K562 (cell line): ENCODE results near the gene MOB3B. TPM values are rescaled to one million over a fixed set of nuclear protein-coding genes. Genes with fewer than 3 reads are reported as not detected.

Experiments
- ATAC-seq: fragments of 200-7000 bp; cut with Tn5 transposase; 3 replicates; pipeline ENCODE4 v1.9.1; 2020; ENCODE audit warnings: moderate library complexity
- BruUV-seq: library from RNA; stranded (reverse); fragments of 400-500 nt; replicated peaks from 2 replicates; lab custom pipeline; 2021; lab: Mats Ljungman, UMichigan
- CTCF ChIA-PET: fragments of 300-600 bp; formaldehyde crosslinking; extraction: SDS; loops from one replicate; lab custom pipeline; 2021; ENCODE audit warnings: low intra/inter-chr PET ratio; lab: Yijun Ruan, JAX
- POLR2A ChIA-PET: fragments of 300-600, 350-650 bp; sonication (Branson Sonifier 250); formaldehyde crosslinking; extraction: SDS; loops from one replicate; lab custom pipeline; 2021; ENCODE audit warnings: antibody characterized with exemption, inconsistent platforms; lab: Yijun Ruan, JAX
- DNase-seq, 4 experiments: peaks; one replicate each; pipeline versions ENCODE4 v3.0.0 to v3.0.0-alpha.2; 2011 to 2018; ENCODE audit warnings: low spot score in 3 of 4, mixed read lengths in 3 of 4; ENCODE audit errors: extremely low read depth in 1 of 4
- FAIRE-seq: peaks from 2 replicates; lab custom pipeline; 2011; peaks lifted over from hg19 to GRCh38; lab: Jason Lieb, UNC
- H2AFZ ChIP-seq: 2 replicates; pipeline ENCODE4 v1.6.0; 2011; ENCODE audit warnings: low read depth, low read length, control low read depth, inconsistent platforms
- H3K27ac ChIP-seq: fragments of 200-600 bp; 3 replicates; pipeline ENCODE4 v1.8.0; 2011; ENCODE audit warnings: low read depth, mild to moderate bottlenecking, control low read depth, inconsistent platforms, low read length, moderate library complexity, mixed read lengths; ENCODE audit errors: extremely low read depth
- H3K27me3 ChIP-seq, 2 experiments: fragments of 300-600 bp in 1 of 2; 2 replicates in 1 of 2; 3 replicates in 1 of 2; pipeline versions ENCODE4 v1.6.0 to v1.8.0; 2011; ENCODE audit warnings: inconsistent platforms in 2 of 2, low read length in 2 of 2, mild to moderate bottlenecking in 1 of 2, mixed read lengths in 1 of 2, moderate library complexity in 1 of 2; ENCODE audit not compliant: control insufficient read depth in 2 of 2, insufficient read depth in 2 of 2
- H3K36me3 ChIP-seq: fragments of 300-600 bp; 3 replicates; pipeline ENCODE4 v1.8.0; 2011; ENCODE audit warnings: mild to moderate bottlenecking, low read length, inconsistent platforms; ENCODE audit not compliant: control insufficient read depth, insufficient read depth
- H3K4me1 ChIP-seq, 2 experiments: fragments of 200-600 bp in 1 of 2; replicated peaks in 1 of 2; 2 replicates in 1 of 2; 3 replicates in 1 of 2; pipeline versions ENCODE4 v1.5.1 to v1.8.0; 2011; ENCODE audit warnings: inconsistent platforms in 2 of 2, low read length in 2 of 2, mild to moderate bottlenecking in 1 of 2, mixed read lengths in 1 of 2, moderate library complexity in 1 of 2; ENCODE audit not compliant: control insufficient read depth in 2 of 2, insufficient read depth in 2 of 2
- H3K4me2 ChIP-seq: 2 replicates; pipeline ENCODE4 v1.6.1; 2011; ENCODE audit warnings: low read length, control low read depth, inconsistent platforms, mixed read lengths; ENCODE audit not compliant: insufficient read depth
- H3K4me3 ChIP-seq: fragments of 200-600 bp; sonication (generic), shearing (Covaris generic); 2 replicates; pipeline ENCODE4 v1.5.1; 2016; ENCODE audit warnings: control low read depth, inconsistent platforms
- H3K79me2 ChIP-seq: fragments of 200-600 bp; 3 replicates; pipeline ENCODE4 v1.8.0; 2011; ENCODE audit warnings: low read length, inconsistent platforms; ENCODE audit not compliant: control insufficient read depth, insufficient read depth
- H3K9ac ChIP-seq, 2 experiments: 2 replicates each; pipeline versions ENCODE4 v1.6.0 to v1.6.1; 2011; ENCODE audit warnings: low read depth in 2 of 2, low read length in 2 of 2, control low read depth in 1 of 2, inconsistent platforms in 1 of 2, mild to moderate bottlenecking in 1 of 2, mixed read lengths in 1 of 2; ENCODE audit not compliant: insufficient read depth in 1 of 2
- H3K9me1 ChIP-seq: one replicate; pipeline ENCODE4 v1.6.0; 2011; ENCODE audit warnings: inconsistent platforms, mild to moderate bottlenecking, low read length, moderate library complexity; ENCODE audit not compliant: control insufficient read depth, insufficient read depth
- H3K9me3 ChIP-seq: replicated peaks from 2 replicates; pipeline ENCODE4 v1.5.1; 2011; ENCODE audit warnings: low read depth, low read length, inconsistent platforms; ENCODE audit not compliant: control insufficient read depth, insufficient read depth
- H4K20me1 ChIP-seq: replicated peaks from 2 replicates; pipeline ENCODE4 v1.6.1; 2011; ENCODE audit warnings: low read length, inconsistent platforms, mixed read lengths; ENCODE audit not compliant: control insufficient read depth, insufficient read depth
- CHD2 ChIP-seq: IDR thresholded peaks from 2 replicates; pipeline ENCODE4 v1.6.1; 2011; ENCODE audit warnings: low read depth, low read length
- FOXK1 ChIP-seq: sonication (generic); formaldehyde crosslinking; IDR thresholded peaks from 2 replicates; pipeline ENCODE4 v1.8.0; 2022; ENCODE audit warnings: missing genetic modification reagents, mild to moderate bottlenecking, borderline replicate concordance
- ILF3 ChIP-seq: fragments of 450-650 bp; IDR thresholded peaks from 2 replicates; pipeline ENCODE4 v1.6.1; 2018; ENCODE audit warnings: antibody characterized with exemption, mild to moderate bottlenecking, moderate library complexity, borderline replicate concordance
- KAT8 ChIP-seq: fragments of 450-650 bp; IDR thresholded peaks from 2 replicates; pipeline ENCODE4 v1.6.1; 2016; ENCODE audit warnings: low read depth, mild to moderate bottlenecking
- RHOXF2B ChIP-seq: fragments of 250-450 bp; sonication (Bioruptor Pico); conservative IDR thresholded peaks from 2 replicates; pipeline ENCODE4 v1.5.1; 2021
- SAP30 ChIP-seq: fragments of 200-600 bp; sonication (generic); IDR thresholded peaks from 2 replicates; pipeline ENCODE4 v1.6.1; 2012; ENCODE audit warnings: borderline replicate concordance, low read depth, mild to moderate bottlenecking, moderate library complexity, low read length, control low read depth, inconsistent platforms; ENCODE audit not compliant: insufficient read depth, poor library complexity, severe bottlenecking
- ZC3H8 ChIP-seq: fragments of 450-650 bp; IDR thresholded peaks from 2 replicates; pipeline ENCODE4 v1.6.1; 2017
- WGBS: fragments of 100-300 bp; shearing (Covaris generic); methylation state at CpG from one replicate; pipeline ENCODE4 v1.1.6; 2016; ENCODE audit warnings: low coverage, mixed read lengths; ENCODE audit not compliant: insufficient coverage; ENCODE audit errors: missing lambda C conversion rate; 5-methylcytosine and 5-hydroxymethylcytosine counted together
- in situ Hi-C: fragments of 300-500 bp; cut with MboI; formaldehyde crosslinking; loops from 4 replicates; pipeline ENCODE4 v1.15.0; 2018; ENCODE audit warnings: inconsistent platforms, mixed read lengths
- intact Hi-C: fragments of 100-400 bp; cut with micrococcal nuclease; formaldehyde crosslinking; loops from 2 replicates; pipeline ENCODE4 v1.14.2; 2022
- polyA plus RNA-seq, 8 experiments: library from polyadenylated mRNA; depleted of rRNA in 4 of 8; stranded (reverse) in 5 of 8; unstranded in 3 of 8; fragments of >200 nt; fragmentation: Nextera tagmentation in 2 of 8; fragmentation: Illumina TruSeq in 1 of 8; extraction: Ambion mirVana in 2 of 8; extraction: Trizol in 1 of 8; gene quantifications; 2 replicates each; pipeline versions ENCODE4 v1.2.1 to v1.2.3, GENCODE V29; 2011 to 2014; ENCODE audit warnings: inconsistent platforms in 1 of 8, missing spikeins in 1 of 8
- total RNA-seq, 7 experiments: library from RNA; depleted of rRNA in 6 of 7; stranded (reverse); fragments of >200 nt in 6 of 7; fragmentation: Illumina TruSeq in 2 of 7; extraction: Trizol in 2 of 7; gene quantifications; 2 replicates each; pipeline versions ENCODE4 v1.2.1 to v1.2.3, GENCODE V29; 2011 to 2021; ENCODE audit warnings: low replicate concordance in 1 of 7
- TF ChIP-seq, protein P1 (sequence below), 2 experiments: IDR thresholded peaks; 2 replicates each; pipeline ENCODE4 v1.6.1; 2012; ENCODE audit warnings: improper control_type of control experiment in 2 of 2, low read depth in 2 of 2, low read length in 2 of 2, borderline replicate concordance in 1 of 2
- TF ChIP-seq, protein P2 (sequence below): fragments of 450-650 bp; formaldehyde crosslinking; IDR thresholded peaks from 2 replicates; pipeline ENCODE4 v1.4.0; 2020; ENCODE audit warnings: mild to moderate bottlenecking, moderate library complexity

MOB3B gene
- total and polyA plus RNA-seq, 9 of the 15 experiments (the other 6 are each of a cell fraction or from before 2014, with no cell fraction given) = 3.6 to 12.8 (median 7.2) TPM

DNA sequence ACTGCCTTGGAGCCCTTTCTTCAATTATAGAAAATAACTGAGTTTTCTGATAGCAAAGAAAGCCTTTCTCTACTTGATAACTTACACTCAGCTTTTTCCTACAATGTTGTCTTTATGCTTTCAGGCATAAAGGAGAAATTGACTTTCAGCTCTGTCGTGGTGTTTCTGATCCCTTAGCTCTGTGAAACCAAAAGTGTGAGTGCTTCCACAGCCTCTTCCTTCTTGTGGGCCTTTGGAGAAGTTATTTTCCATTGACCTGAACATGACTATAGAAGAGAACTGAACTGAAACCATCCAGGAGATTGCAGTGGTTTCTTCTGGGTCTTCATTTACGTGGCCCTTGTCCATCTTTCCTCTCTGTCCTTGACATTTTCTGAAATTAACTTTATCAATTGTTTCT, 173.2 kb downstream of the MOB3B start:
- POLR2A ChIA-PET = no interaction called here
- Histone ChIP-seq H3K9me1 (no peaks in the 10 kb centered on the region), H3K4me2 (no peak overlapping the region), H3K27me3 (no peaks in the 10 kb centered on the region), H3K27ac (no peak overlapping the region), H3K36me3 (peaks cover 16% of the 10 kb centered on the region; the same call in 2 of the 3 replicates), H4K20me1 (no peaks in the 10 kb centered on the region), H3K4me3 (no peak overlapping the region), H3K4me1 (no peaks in the 10 kb centered on the region; a peak in 1 of 5 replicates), H2AFZ (no peak overlapping the region), H3K79me2 (no peaks in the 10 kb centered on the region), H3K9me3 (no peaks in the 10 kb centered on the region), H3K9ac (no peak overlapping the region)
- intact Hi-C loops (no loop called here), in situ Hi-C loops (no loop called here)
- no TSS peak for BruUV-seq
- CTCF ChIA-PET = no interaction called here
- no peak for FAIRE-seq
- 90% methylated on average over 2 of the region's 2 CpGs for WGBS
- TF ChIP-seq ILF3 = no peak
- TF ChIP-seq FOXK1 (CRISPR knock-in tag) = no peak
- no peak for TF ChIP-seq RHOXF2B (CRISPR knock-in tag)
- TF ChIP-seq SAP30 = no peak
- TF ChIP-seq, protein P1, sequence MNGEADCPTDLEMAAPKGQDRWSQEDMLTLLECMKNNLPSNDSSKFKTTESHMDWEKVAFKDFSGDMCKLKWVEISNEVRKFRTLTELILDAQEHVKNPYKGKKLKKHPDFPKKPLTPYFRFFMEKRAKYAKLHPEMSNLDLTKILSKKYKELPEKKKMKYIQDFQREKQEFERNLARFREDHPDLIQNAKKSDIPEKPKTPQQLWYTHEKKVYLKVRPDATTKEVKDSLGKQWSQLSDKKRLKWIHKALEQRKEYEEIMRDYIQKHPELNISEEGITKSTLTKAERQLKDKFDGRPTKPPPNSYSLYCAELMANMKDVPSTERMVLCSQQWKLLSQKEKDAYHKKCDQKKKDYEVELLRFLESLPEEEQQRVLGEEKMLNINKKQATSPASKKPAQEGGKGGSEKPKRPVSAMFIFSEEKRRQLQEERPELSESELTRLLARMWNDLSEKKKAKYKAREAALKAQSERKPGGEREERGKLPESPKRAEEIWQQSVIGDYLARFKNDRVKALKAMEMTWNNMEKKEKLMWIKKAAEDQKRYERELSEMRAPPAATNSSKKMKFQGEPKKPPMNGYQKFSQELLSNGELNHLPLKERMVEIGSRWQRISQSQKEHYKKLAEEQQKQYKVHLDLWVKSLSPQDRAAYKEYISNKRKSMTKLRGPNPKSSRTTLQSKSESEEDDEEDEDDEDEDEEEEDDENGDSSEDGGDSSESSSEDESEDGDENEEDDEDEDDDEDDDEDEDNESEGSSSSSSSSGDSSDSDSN (IDR thresholded peaks at IDR 0.05; ENCODE audit: borderline replicate concordance in 1 of 2, low read depth in 2 of 2, low read length in 2 of 2) = no peak
- TF ChIP-seq ZC3H8 = no peak
- TF ChIP-seq CHD2 = no peak
- TF ChIP-seq, protein P2, sequence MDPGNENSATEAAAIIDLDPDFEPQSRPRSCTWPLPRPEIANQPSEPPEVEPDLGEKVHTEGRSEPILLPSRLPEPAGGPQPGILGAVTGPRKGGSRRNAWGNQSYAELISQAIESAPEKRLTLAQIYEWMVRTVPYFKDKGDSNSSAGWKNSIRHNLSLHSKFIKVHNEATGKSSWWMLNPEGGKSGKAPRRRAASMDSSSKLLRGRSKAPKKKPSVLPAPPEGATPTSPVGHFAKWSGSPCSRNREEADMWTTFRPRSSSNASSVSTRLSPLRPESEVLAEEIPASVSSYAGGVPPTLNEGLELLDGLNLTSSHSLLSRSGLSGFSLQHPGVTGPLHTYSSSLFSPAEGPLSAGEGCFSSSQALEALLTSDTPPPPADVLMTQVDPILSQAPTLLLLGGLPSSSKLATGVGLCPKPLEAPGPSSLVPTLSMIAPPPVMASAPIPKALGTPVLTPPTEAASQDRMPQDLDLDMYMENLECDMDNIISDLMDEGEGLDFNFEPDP (CRISPR knock-in tag) = no peak
- TF ChIP-seq KAT8 = no peak
- no peak for ATAC-seq
- DNase-seq = no peak
